A549 (cell line): ENCODE measurements around the gene MT2A. TPM values are rescaled to one million over a fixed set of nuclear protein-coding genes. Genes with fewer than 3 reads are reported as not detected.

ENCODE experiments used
- ATAC-seq, 2 experiments: fragments of 200-7000 bp in 1 of 2; fragments of >200 bp in 1 of 2; cut with Nextera tagmentation in 1 of 2; cut with Tn5 transposase in 1 of 2; 3 replicates each; pipeline versions ENCODE4 v1.8.0 to v1.9.1; 2018 to 2020; ENCODE audit warnings: mild to moderate bottlenecking in 1 of 2, moderate library complexity in 1 of 2
- CTCF ChIA-PET: fragments of 300-600 bp; sonication (Branson Sonifier 250); formaldehyde crosslinking; extraction: SDS; loops from one replicate; lab custom pipeline; 2021; ENCODE audit warnings: antibody characterized with exemption, inconsistent platforms; lab: Yijun Ruan, JAX
- POLR2A ChIA-PET: fragments of 350-600 bp; formaldehyde crosslinking; extraction: SDS; loops from one replicate; lab custom pipeline; 2021; ENCODE audit warnings: antibody characterized with exemption, inconsistent platforms; lab: Yijun Ruan, JAX
- DNase-seq, 2 experiments: peaks; one replicate each; pipeline versions ENCODE4 v3.0.0 to v3.0.0-alpha.2; 2011 to 2016; ENCODE audit warnings: low read depth in 1 of 2, low spot score in 1 of 2
- FAIRE-seq: peaks from 2 replicates; lab custom pipeline; 2011; peaks lifted over from hg19 to GRCh38; lab: Jason Lieb, UNC
- H3K27ac ChIP-seq, 2 experiments: fragments of >200 bp; sonication (Bioruptor Twin); formaldehyde crosslinking; 3 replicates each; pipeline ENCODE4 v1.5.1; 2016 to 2017
- H3K4me1 ChIP-seq: fragments of >200 bp; sonication (Bioruptor Twin); formaldehyde crosslinking; 3 replicates; pipeline ENCODE4 v1.6.1; 2016
- H3K4me2 ChIP-seq: fragments of >200 bp; sonication (Bioruptor Twin); formaldehyde crosslinking; 3 replicates; pipeline ENCODE4 v1.6.1; 2016
- H3K4me3 ChIP-seq: fragments of >200 bp; sonication (Bioruptor Twin); formaldehyde crosslinking; 3 replicates; pipeline ENCODE4 v1.5.1; 2016
- H3K9me3 ChIP-seq: fragments of >200 bp; sonication (Bioruptor Twin); formaldehyde crosslinking; 3 replicates; pipeline ENCODE4 v1.6.1; 2016
- ATOH8 ChIP-seq: fragments of 250-450 bp; sonication (Bioruptor Pico); IDR thresholded peaks from 2 replicates; pipeline ENCODE4 v1.5.0; 2020; ENCODE audit warnings: low read depth, mild to moderate bottlenecking, moderate library complexity
- CBX8 ChIP-seq: fragments of 200-600 bp; sonication (generic); IDR thresholded peaks from 2 replicates; pipeline ENCODE4 v1.6.1; 2016
- E2F6 ChIP-seq: IDR thresholded peaks from 2 replicates; pipeline ENCODE4 v1.6.1; 2012; ENCODE audit warnings: low read depth, borderline replicate concordance
- EHF ChIP-seq: fragments of 250-450 bp; sonication (Bioruptor Pico); IDR thresholded peaks from 2 replicates; pipeline ENCODE4 v1.5.0; 2020; ENCODE audit warnings: mild to moderate bottlenecking
- EP300 ChIP-seq, 2 experiments: fragments of >200 bp; sonication (Bioruptor Twin); formaldehyde crosslinking; IDR thresholded peaks; 2 replicates in 1 of 2; 3 replicates in 1 of 2; pipeline ENCODE4 v1.6.1; 2016 to 2017
- GATA3 ChIP-seq: IDR thresholded peaks from 2 replicates; pipeline ENCODE4 v1.6.1; 2012; ENCODE audit warnings: borderline replicate concordance
- HES2 ChIP-seq: fragments of >200 bp; sonication (Bioruptor Twin); formaldehyde crosslinking; IDR thresholded peaks from 2 replicates; pipeline ENCODE4 v1.6.1; 2016
- HOXA7 ChIP-seq: fragments of 250-450 bp; sonication (Bioruptor Pico); IDR thresholded peaks from 2 replicates; pipeline ENCODE4 v1.5.0; 2020; ENCODE audit warnings: mild to moderate bottlenecking, moderate library complexity
- KDM1A ChIP-seq: fragments of 200-600 bp; sonication (generic); IDR thresholded peaks from 2 replicates; pipeline ENCODE4 v1.6.1; 2016; ENCODE audit warnings: low read depth, mild to moderate bottlenecking
- MAZ ChIP-seq: fragments of 150-350 bp; IDR thresholded peaks from 2 replicates; pipeline ENCODE4 v1.6.1; 2014; ENCODE audit warnings: antibody characterized with exemption, low read depth, low read length, borderline replicate concordance
- MYC ChIP-seq: IDR thresholded peaks from 2 replicates; pipeline ENCODE4 v1.6.1; 2012; ENCODE audit warnings: mild to moderate bottlenecking, inconsistent platforms, low read length, improper control_type of control experiment, borderline replicate concordance
- PBX3 ChIP-seq: IDR thresholded peaks from 2 replicates; pipeline ENCODE4 v1.6.1; 2012
- POLR2A ChIP-seq: IDR thresholded peaks from 2 replicates; pipeline ENCODE4 v1.6.1; 2012; ENCODE audit warnings: mild to moderate bottlenecking, low read length
- RAD21 ChIP-seq, 2 experiments: fragments of >200 bp in 1 of 2; sonication (Bioruptor Twin) in 1 of 2; formaldehyde crosslinking in 1 of 2; IDR thresholded peaks in 1 of 2; conservative IDR thresholded peaks in 1 of 2; 2 replicates in 1 of 2; 3 replicates in 1 of 2; pipeline ENCODE4 v1.6.1; 2012 to 2018; ENCODE audit warnings: inconsistent platforms in 1 of 2
- RARB ChIP-seq: fragments of 250-450 bp; sonication (Bioruptor Pico); IDR thresholded peaks from 2 replicates; pipeline ENCODE4 v1.8.0; 2021; ENCODE audit warnings: mild to moderate bottlenecking, moderate library complexity
- RCOR1 ChIP-seq: fragments of 150-350 bp; IDR thresholded peaks from 2 replicates; pipeline ENCODE4 v1.6.1; 2014; ENCODE audit warnings: antibody characterized with exemption, low read length, low read depth
- RNF2 ChIP-seq: fragments of 200-600 bp; sonication (generic); IDR thresholded peaks from 2 replicates; pipeline ENCODE4 v1.6.1; 2016; ENCODE audit warnings: low read depth, mild to moderate bottlenecking, antibody characterized with exemption, moderate library complexity, borderline replicate concordance
- SREBF2 ChIP-seq: fragments of 450-650 bp; IDR thresholded peaks from 2 replicates; pipeline ENCODE4 v1.6.1; 2014; ENCODE audit warnings: mild to moderate bottlenecking, moderate library complexity
- TFCP2L1 ChIP-seq: fragments of 250-450 bp; sonication (Bioruptor Pico); IDR thresholded peaks from 2 replicates; pipeline ENCODE4 v1.5.0; 2021; ENCODE audit warnings: mild to moderate bottlenecking
- TP53 ChIP-seq: fragments of 250-450 bp; sonication (Bioruptor Pico); IDR thresholded peaks from 2 replicates; pipeline ENCODE4 v1.5.0; 2021; ENCODE audit warnings: mild to moderate bottlenecking, moderate library complexity
- ZC3H11A ChIP-seq: fragments of 450-650 bp; IDR thresholded peaks from 2 replicates; pipeline ENCODE4 v1.6.1; 2014; ENCODE audit warnings: antibody characterized with exemption, mild to moderate bottlenecking
- ZNF302 ChIP-seq: fragments of 250-450 bp; sonication (Bioruptor Pico); IDR thresholded peaks from 2 replicates; pipeline ENCODE4 v1.9.0; 2021; ENCODE audit warnings: inconsistent platforms, mild to moderate bottlenecking, moderate library complexity
- ZSCAN20 ChIP-seq: fragments of 250-450 bp; sonication (Bioruptor Pico); IDR thresholded peaks from 2 replicates; pipeline ENCODE4 v1.8.0; 2022; ENCODE audit warnings: mild to moderate bottlenecking, moderate library complexity
- WGBS: methylation state at CpG from one replicate; pipeline ENCODE4 v1.1.6; 2017; ENCODE audit errors: missing lambda C conversion rate; 5-methylcytosine and 5-hydroxymethylcytosine counted together
- polyA plus RNA-seq, 4 experiments: library from polyadenylated mRNA; depleted of rRNA in 3 of 4; stranded (reverse); fragments of >200 nt; fragmentation: RNase III in 1 of 4; extraction: RNeasy Plus Mini Kit Qiagen cat#74134 plus additional on column Dnase treatment in 1 of 4; gene quantifications; 2 replicates in 3 of 4; 3 replicates in 1 of 4; pipeline ENCODE4 v1.2.3, GENCODE V29; 2011 to 2017
- TF ChIP-seq, protein P1 (sequence below): IDR thresholded peaks from 2 replicates; pipeline ENCODE4 v1.6.1; 2012
- TF ChIP-seq, protein P2 (sequence below): fragments of 450-650 bp; IDR thresholded peaks from 2 replicates; pipeline ENCODE4 v1.6.1; 2014; ENCODE audit warnings: antibody characterized with exemption
- TF ChIP-seq, protein P3 (sequence below): fragments of >200 bp; sonication (Bioruptor Twin); formaldehyde crosslinking; IDR thresholded peaks from 3 replicates; pipeline ENCODE4 v1.5.1; 2016
- TF ChIP-seq, protein P4 (sequence below): fragments of >200 bp; sonication (Bioruptor Twin); formaldehyde crosslinking; IDR thresholded peaks from 3 replicates; pipeline ENCODE4 v1.6.1; 2016

Gene MT2A
- polyA plus RNA-seq, 2 of the 4 experiments (the other 2 are of a cell fraction) = 39.1 to 305 TPM

DNA sequence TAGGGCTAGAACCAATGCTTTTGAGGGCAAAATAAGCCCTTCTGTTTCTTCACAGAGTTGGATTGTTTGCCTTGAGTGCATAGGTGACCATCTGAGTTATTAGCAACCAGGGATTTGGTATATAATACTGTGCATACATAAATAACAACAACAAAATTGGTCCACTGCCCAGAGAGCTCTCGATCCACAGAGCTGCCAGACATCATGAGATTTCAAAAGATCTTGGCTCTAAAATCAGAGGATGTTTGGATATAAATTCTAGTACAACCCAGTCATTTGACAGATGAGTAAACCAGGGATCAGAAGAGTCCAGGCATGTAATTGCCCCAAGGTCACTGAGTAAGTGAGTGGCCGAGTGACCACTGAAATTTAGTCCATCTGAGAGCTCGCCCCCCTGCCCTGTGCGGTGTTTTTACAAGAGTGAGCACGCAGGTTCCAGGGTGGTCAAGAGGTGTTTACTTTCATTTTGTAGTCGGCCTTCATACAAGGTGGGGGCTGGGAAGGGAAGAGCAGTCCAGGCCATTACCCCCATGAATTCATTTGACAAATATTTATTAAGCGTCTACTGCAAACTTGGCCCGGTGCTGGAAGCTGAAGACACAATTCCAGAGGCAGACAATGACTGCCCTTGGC is 1.8 kb upstream of the MT2A start (continued):
- TF ChIP-seq TFCP2L1 (CRISPR knock-in tag) (no peak), PBX3 (peak; percentile 44; the same call in 1 of the 2 replicates), HOXA7 (no peak), ZNF302 (no peak), SREBF2 (no peak), ZC3H11A (no peak)
- TF ChIP-seq, protein P1, sequence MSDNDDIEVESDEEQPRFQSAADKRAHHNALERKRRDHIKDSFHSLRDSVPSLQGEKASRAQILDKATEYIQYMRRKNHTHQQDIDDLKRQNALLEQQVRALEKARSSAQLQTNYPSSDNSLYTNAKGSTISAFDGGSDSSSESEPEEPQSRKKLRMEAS = no peak; the same call in none of the 2 replicates

- Histone ChIP-seq H3K9me3 (no peaks in the 10 kb centered on the region), H3K27ac (peak overlapping the region; percentile 93 to 96), H3K4me1 (peaks cover 64% of the 10 kb centered on the region), H3K4me3 (peak overlapping the region; percentile 34; the same call in 2 of the 3 replicates), H3K4me2 (peak overlapping the region; percentile 81)
- ChIA-PET POLR2A (interaction anchor here (0.7 to 10.8 kb wide), 6 partner anchors 8 to 86 kb away, joined by 3 to 185 read pairs (median 5); partner anchors contain the start of genes MT1F and MT1X), CTCF (interaction anchor here (0.7 to 19.7 kb wide), 11 partner anchors 10 to 275 kb away, joined by 3 to 340 read pairs (median 4); partner anchors contain the start of genes MT1A, MT1B and MT1F)
- ATAC-seq (peak; percentile 50 to 59), FAIRE-seq (no peak), DNase-seq (peak in 1 of 2 experiments; percentile 83)
- 2% methylated on average over 14 of the region's 14 CpGs for WGBS
- TF ChIP-seq RCOR1 (no peak), GATA3 (peak; percentile 5; the same call in 1 of the 2 replicates), EP300 (IDR thresholded peaks at IDR 0.05) (no peak), RAD21 (conservative IDR thresholded peaks at IDR 0.05 in 1 of 2, IDR thresholded peaks at IDR 0.05 in 1 of 2) (no peak), MYC (no peak), POLR2A (no peak), ATOH8 (peak; percentile 67; the same call in 1 of the 2 replicates), ZSCAN20 (CRISPR knock-in tag) (no peak), ZNF302 (no peak), HOXA7 (no peak), RARB (CRISPR knock-in tag) (peak; percentile 31; the same call in 1 of the 2 replicates), EHF (CRISPR knock-in tag) (no peak), KDM1A (no peak), CBX8 (no peak), TP53 (CRISPR knock-in tag) (peak; percentile 70; the same call in 1 of the 2 replicates), RNF2 (no peak), E2F6 (peak; percentile 72; the same call in 1 of the 2 replicates), HES2 (no peak), MAZ (no peak)
- TF ChIP-seq, protein P2, sequence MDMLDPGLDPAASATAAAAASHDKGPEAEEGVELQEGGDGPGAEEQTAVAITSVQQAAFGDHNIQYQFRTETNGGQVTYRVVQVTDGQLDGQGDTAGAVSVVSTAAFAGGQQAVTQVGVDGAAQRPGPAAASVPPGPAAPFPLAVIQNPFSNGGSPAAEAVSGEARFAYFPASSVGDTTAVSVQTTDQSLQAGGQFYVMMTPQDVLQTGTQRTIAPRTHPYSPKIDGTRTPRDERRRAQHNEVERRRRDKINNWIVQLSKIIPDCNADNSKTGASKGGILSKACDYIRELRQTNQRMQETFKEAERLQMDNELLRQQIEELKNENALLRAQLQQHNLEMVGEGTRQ = no peak
- TF ChIP-seq, protein P3, sequence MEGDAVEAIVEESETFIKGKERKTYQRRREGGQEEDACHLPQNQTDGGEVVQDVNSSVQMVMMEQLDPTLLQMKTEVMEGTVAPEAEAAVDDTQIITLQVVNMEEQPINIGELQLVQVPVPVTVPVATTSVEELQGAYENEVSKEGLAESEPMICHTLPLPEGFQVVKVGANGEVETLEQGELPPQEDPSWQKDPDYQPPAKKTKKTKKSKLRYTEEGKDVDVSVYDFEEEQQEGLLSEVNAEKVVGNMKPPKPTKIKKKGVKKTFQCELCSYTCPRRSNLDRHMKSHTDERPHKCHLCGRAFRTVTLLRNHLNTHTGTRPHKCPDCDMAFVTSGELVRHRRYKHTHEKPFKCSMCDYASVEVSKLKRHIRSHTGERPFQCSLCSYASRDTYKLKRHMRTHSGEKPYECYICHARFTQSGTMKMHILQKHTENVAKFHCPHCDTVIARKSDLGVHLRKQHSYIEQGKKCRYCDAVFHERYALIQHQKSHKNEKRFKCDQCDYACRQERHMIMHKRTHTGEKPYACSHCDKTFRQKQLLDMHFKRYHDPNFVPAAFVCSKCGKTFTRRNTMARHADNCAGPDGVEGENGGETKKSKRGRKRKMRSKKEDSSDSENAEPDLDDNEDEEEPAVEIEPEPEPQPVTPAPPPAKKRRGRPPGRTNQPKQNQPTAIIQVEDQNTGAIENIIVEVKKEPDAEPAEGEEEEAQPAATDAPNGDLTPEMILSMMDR = no peak
- TF ChIP-seq, protein P1 = peak; percentile 61
- TF ChIP-seq, protein P4, sequence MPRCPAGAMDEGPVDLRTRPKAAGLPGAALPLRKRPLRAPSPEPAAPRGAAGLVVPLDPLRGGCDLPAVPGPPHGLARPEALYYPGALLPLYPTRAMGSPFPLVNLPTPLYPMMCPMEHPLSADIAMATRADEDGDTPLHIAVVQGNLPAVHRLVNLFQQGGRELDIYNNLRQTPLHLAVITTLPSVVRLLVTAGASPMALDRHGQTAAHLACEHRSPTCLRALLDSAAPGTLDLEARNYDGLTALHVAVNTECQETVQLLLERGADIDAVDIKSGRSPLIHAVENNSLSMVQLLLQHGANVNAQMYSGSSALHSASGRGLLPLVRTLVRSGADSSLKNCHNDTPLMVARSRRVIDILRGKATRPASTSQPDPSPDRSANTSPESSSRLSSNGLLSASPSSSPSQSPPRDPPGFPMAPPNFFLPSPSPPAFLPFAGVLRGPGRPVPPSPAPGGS = no peak
Measured at GRCh38 chr16:56607109-56607618, 1.2 kb upstream of the MT2A start.
